HPDE6-E6E7 (cell line): ENCODE data around the gene ATXN7L2.

Experiments used
- DNase-seq: peaks from one replicate; pipeline ENCODE4 v3.0.0; 2011; ENCODE audit warnings: missing footprints; ENCODE audit errors: extremely low spot score

The ATXN7L2 gene

DNA sequence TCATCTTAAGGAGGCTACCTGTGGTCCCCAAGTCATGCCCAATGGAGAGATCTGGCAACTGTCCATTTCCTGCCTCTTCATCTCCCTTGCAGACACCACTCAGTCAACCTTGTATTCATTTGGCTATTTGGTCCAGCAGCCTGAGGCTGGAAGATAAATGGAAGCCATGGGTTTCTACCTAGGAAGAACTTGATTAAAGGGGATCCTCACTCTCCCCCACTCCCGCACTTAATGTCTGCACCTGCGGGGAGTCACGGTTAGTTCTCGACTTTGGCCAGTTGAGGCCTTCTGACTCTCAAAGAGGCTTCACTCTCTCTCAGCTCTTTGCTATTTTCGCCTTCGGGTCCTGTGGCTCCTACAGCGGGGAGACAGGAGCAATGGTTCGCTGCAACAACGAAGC is 8.4 kb upstream of the ATXN7L2 start:
- no peak for DNase-seq

GRCh38 chr1:109476825-109477224 is 6.9 kb upstream of the ATXN7L2 start:
- no peak for DNase-seq

DNA sequence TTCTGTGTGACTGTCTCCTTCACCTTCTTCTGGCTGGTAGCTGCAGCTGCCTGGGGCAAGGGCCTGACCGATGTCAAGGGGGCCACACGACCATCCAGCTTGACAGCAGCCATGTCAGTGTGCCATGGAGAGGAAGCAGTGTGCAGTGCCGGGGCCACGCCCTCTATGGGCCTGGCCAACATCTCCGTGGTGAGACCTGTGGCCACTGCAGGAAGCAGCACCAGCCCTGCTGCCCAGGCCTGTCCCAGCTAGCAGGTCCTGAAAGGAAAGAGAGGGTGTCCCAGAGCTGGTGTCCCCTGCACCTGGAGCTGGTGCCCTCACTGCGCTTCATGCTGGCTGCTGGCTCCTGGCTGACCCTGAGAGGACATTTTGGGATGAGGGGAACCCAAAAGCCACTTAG is 5.9 kb upstream of the ATXN7L2 start:
- no peak for DNase-seq

DNA sequence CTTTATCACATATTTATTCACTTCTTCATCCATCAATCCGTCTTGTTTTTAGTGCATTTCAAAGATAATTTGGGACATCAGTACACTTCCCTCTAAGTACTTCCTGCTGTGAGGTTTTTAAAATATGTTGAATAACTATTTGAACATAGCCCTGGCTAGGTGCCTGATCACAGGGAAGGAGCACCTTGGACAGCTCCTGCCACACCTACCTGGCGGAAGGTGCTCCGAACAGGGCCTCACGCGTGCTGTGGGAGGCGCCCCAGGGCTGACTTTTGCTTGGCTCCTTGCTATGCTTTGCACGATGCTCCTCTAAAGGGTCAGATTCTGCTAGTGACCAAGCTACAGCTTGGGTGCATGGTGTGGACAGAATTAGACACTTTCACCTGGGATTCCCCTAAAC is 4.9 kb upstream of the ATXN7L2 start:
- no peak for DNase-seq

GRCh38 chr1:109479311-109479710 is 4.4 kb upstream of the ATXN7L2 start:
- DNase-seq, result no peak

- no peak for DNase-seq
Measured at GRCh38 chr1:109479901-109480300, 3.8 kb upstream of the ATXN7L2 start.

GRCh38 chr1:109481646-109482045 is 2.1 kb upstream of the ATXN7L2 start:
- DNase-seq, result no peak

DNA sequence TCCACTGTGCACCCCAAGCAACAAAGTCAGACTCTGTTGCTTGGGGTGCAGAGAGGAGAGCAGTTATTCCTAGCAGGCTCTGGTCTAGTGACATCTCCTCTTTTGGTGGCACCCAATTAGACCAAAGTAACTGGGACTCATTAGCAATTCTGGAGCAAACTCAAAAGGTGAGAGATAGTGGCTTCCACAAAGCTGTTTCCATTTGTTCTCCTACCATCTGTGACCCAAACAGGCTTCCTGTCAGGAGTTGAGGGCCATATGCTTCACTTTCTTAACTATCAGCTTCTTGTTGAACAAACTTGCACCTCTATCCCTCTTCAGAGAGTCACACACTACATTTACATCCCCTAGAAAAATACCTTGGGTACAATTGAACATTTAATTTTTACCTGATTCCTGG is 1.5 kb upstream of the ATXN7L2 start:
- DNase-seq, result no peak

- DNase-seq, result no peak
Measured at GRCh38 chr1:109482791-109483671, 674 bp upstream of the ATXN7L2 start.

DNA sequence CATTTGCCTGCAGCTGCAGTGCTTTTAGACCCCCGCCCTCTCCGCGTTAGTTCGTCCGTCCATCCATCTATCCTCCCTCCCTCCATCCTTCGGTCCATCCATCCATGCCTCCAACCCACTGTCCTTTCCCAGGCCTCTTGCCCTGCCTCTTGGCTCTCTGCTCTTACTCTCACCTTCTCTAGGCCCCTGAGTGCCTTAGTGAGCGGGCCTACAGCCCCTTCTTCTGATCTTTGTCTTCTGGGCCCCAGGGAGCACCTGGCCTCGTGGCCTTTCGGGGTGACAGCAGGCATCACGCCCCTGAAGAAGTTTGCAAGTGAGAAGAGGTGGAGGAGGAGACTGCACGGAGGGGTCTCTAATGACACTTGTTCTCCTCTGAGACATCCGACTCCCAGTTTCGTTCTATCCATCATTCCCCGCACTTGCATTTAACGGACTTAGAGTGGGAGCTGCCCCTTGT is 842 bp downstream of the ATXN7L2 start:
- no peak for DNase-seq

DNA sequence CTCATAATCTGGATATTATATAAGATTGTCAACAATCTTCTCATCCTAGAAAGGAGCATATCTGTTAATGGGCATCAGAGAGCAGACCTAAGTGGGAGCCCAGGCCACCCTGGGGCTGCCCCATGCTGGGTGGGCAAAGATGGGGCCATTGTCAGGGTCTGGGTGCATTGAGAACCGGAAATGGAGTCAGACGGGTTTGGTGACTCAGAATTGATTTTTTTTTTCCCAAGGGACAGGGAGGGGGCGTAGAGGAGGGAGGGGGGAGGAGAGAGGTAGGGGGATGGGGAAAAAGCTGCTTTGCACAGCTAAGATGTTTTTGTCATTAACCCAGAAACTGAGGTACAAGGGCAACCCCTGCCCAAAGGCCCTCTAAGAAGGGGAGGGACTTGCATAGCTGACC is 1.3 kb downstream of the ATXN7L2 start:
- DNase-seq, result no peak

GRCh38 chr1:109487261-109487660 is 3.6 kb downstream of the ATXN7L2 start:
- no peak for DNase-seq

DNA sequence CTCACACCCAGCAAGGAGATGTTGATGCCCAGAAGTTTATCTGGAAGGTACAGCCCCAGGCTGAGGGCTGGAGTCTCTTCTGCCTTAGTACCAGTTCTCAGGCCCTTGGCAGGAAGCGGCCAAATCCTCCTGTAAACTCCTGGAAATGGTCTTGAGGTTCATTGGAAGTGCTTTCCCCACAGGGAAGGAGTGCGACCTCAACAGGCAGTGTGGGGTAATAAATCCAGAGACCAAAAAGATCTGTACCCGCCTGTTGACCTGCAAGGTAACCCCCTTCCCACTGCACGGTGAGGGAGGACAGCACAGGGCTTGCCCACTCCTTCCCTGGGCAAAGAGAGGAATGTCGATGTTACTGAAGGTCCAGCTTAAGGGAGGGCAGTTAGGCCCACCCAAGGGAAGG is 4.5 kb downstream of the ATXN7L2 start:
- no peak for DNase-seq

DNA sequence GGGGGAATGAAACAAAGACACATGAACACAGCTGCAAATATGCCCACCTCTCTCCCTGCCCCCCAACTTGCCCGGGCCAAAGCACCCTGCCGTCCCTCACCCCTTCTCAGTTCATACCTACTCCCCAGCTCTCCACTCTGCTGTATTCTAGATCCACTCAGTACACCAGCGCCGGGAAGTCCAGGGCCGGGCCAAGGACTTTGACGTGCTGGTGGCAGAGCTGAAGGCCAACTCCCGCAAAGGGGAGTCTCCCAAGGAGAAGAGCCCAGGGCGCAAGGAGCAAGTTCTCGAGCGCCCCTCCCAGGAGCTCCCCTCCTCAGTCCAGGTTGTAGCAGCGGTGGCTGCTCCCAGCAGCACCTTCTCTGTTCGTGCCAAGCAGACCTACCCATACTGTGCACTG is 5.0 kb downstream of the ATXN7L2 start:
- no peak for DNase-seq

DNA sequence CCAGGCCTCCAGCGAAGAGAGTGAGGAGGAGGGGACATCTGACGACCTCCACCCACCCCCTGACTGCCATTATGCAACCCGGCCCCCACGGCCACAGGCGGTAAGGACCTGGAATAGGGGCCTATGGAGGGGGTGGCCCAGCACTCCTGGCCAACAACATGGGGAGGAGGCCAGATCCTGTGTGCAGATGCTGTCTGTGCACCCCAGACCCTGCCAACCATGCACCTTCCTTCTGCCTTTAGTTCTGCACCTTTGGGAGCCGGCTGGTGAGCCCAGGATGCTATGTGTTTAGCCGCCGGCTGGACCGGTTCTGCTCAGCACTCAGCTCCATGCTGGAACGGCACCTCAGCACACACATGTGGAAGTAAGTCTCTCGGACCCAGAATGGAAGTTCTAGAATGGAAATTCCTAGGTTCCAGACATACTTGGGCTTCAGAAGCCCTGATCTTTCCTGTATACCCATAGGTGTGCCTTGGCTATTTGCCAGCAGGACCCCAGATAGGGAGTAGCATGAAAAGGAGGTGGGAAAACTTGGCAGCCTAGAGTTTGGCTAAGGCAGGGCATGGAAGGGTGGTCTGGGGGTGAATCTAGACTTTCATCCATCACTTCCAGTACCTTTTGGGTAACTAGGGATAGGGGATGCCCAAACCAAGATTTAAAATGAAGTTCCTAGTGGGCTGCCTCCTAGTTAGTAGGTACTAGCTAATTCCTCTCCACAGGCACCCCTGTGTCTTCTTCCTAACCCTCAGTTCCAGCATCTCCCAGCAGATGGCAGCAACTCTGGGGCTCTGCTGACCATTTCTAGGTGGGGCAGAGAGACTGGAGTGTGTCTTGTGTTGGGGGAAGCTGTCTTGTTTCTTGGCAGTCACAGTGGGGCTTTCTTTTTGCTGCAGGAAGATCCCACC is 6.6 kb downstream of the ATXN7L2 start:
- peak; percentile 54 for DNase-seq

DNA sequence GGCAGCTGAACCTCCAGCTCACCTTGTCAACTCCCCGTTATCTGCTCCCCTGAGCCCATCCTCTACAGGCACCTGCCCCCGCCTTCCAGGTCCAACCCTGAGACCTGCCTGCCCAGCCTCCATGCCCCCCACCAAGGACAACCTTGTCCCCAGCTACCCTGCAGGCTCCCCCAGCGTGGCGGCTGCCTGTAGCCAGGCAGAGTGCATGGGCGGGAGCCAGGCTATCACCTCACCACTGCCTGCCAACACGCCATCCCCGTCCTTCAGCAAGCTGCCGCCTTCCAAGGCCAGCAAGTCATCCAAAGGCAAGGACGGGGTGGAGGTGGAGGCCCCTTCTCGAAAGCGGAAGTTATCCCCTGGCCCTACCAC is 7.2 kb downstream of the ATXN7L2 start:
- DNase-seq, result no peak

DNA sequence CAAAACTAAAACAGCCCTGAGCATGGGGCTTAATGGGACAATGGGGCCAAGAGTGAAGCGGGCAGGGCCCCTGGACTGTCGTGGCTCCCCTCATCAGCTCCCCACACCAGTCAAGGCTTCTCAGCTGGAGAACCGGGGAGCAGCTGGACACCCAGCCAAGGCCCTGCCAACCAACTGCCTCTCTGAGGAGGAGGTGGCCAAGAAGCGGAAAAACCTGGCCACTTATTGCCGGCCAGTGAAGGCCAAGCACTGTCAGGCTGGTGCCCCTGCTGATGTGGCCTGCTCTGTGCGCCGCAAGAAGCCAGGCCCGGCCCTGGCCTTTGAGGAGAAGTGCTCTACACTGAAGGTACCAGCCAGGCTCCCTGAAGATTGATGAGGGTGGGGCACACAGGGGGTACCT is 7.7 kb downstream of the ATXN7L2 start:
- DNase-seq, result no peak

DNA sequence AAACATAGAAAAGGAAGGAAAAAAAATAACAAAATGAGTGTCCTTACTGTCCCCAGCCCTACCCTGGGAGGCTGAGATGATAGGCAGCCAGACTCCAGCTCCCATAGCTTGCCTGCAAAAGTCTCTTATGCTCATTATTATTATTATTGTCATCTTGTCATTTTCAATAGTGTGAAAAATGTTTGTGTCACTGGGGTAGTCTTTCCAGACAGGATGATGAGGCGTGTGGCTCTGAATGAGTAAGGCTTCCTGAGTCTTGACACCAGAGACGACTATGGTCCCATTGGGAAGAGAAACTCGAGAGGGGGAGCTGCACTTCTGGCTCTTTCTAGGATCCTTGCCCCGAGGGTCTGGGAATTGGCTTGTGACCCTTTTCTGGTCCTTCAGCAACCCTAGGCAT is 9.1 kb downstream of the ATXN7L2 start:
- DNase-seq, result no peak

DNA sequence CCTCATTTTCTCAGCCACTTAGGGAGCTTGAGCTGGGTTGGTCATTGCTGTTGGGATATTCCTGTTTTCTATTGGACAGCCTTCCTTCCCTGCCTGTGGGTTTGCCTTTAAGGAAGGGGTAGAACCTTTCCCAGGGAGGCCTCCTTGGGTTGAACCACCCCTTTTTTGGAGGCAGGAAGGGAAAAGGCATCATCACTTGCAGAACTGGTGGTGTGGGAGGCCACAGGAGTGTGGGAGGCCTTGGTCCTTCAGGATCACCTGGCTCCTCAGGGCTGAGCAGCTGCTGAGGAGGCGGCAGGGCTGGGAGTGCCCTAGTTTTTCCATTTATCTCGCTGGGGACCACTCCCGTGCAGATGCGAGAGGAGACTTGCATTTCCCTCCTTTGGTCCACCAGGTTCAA is 9.5 kb downstream of the ATXN7L2 start:
- DNase-seq, result no peak

DNA sequence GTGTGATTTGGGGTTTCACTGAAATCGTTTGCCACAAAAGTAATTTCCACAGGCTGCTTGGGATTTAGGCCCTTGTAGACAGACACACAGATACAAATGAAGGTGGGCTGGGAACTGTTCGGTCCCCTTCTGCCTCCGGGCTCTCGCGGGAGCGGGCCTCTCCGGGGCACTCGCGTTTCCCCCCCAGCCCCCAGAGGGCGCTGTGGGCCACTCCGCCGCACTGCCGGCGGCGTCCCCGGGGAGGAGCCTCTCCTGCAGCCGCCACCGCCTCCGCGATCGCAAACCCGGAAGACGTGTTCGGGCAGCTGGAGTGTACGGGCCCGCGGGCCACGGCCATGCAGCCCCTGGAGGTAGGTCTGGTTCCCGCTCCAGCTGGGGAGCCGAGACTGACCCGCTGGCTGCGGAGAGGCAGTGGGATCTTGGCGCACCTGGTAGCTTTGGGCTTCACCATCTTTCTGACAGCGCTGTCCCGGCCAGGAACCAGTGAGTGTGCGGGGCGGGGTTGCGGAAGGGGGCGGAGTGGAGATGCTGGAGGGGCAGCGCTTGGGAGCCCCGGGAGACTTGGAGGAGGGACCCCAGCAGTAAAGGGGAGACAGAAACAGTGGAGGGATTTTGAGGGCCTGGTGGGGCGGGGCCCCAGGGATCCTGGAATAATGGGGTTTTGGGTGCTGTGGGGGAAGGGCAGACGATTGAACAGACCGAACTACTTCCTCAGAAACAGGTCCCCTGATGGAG is 10.3 kb downstream of the ATXN7L2 start, which contains the start of gene CYB561D1:
Gene CYB561D1 (plus strand): TSS at position 290 of the 735 bp plus-strand sequence. CDS start 46 bp downstream, at position 336.
- DNase-seq, result peak; percentile 91

- no peak for DNase-seq
Measured at GRCh38 chr1:109495738-109496137, 12.0 kb downstream of the ATXN7L2 start.
